ENCODE results near the gene KLK13. TPM values are rescaled to one million over a fixed set of nuclear protein-coding genes. Genes with fewer than 3 reads are reported as not detected.
A peak's percentile ranks its signal among the peaks of the same experiment; 100 is the strongest.

KLK13 gene
- total RNA-seq, 1 donor, result not detected

DNA sequence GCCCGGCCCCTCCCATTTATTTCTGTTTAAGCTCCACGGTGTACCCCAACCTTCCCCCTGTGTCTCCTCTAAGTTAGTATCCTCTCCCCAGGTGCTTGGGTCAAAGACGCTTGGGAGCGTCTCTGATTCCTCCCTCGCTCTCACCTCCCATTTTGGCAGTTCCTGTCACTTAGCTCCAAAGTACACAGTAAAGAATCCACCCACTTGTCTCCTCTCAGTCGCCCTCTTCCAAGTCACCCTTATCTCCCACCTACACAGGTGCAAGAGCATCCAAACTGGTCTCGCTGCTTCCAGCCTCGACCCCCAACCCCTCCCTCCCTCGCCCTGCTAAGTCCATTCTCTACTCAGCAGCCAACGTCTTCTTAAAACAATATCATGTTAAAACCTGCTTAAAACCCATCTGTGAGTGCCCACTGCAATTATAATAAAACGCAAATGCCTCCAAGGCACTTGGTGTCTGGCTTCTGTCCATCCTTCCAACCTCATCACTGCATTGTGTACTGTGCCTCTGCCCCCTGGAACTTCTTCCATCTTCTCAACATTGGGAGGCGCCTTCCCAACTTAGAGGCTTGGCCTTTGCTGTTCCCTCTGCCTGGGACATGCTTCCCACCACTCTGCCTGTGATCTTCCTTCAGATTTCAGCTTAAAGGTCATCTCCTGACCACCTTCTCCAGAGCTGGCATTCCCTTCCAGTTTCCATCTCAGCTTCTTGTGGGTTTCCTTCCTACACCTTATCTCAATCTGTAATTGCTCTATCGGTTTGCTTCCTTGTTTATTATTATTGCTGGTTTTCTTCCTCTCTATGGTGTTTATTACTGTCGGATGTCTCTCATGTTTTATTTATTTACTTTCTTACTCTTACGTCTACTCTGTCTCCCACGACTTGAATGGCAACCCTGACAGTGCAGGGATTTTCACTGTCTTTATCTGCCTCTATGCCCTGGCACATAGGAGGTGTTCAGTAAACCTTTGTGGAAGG is 27.3 kb upstream of the KLK13 start:
- Histone ChIP-seq H3K4me1 (ENCODE audit: insufficient read depth, low read length) (no peaks in the 10 kb centered on the region), H2AFZ (ENCODE audit: low read length) (no peak overlapping the region), H3K27me3 (ENCODE audit: insufficient read depth, low read length) (no peaks in the 10 kb centered on the region), H3K9me3 (ENCODE audit: low read depth, low read length) (no peaks in the 10 kb centered on the region), H3K4me3 (ENCODE audit: insufficient read depth, low read length) (no peak overlapping the region), H4K20me1 (ENCODE audit: insufficient read depth, low read length) (peaks cover 21% of the 10 kb centered on the region), H3K79me2 (ENCODE audit: insufficient read depth, low read length) (no peaks in the 10 kb centered on the region), H3K36me3 (ENCODE audit: insufficient read depth, low read length) (no peaks in the 10 kb centered on the region), H3K27ac (ENCODE audit: low read depth, low read length) (no peak overlapping the region), H3K4me2 (ENCODE audit: insufficient read depth, low read length) (no peak overlapping the region)
- DNase-seq (ENCODE audit: insufficient read length, low spot score, missing footprints), result peak; percentile 75
- TF ChIP-seq, protein P1, sequence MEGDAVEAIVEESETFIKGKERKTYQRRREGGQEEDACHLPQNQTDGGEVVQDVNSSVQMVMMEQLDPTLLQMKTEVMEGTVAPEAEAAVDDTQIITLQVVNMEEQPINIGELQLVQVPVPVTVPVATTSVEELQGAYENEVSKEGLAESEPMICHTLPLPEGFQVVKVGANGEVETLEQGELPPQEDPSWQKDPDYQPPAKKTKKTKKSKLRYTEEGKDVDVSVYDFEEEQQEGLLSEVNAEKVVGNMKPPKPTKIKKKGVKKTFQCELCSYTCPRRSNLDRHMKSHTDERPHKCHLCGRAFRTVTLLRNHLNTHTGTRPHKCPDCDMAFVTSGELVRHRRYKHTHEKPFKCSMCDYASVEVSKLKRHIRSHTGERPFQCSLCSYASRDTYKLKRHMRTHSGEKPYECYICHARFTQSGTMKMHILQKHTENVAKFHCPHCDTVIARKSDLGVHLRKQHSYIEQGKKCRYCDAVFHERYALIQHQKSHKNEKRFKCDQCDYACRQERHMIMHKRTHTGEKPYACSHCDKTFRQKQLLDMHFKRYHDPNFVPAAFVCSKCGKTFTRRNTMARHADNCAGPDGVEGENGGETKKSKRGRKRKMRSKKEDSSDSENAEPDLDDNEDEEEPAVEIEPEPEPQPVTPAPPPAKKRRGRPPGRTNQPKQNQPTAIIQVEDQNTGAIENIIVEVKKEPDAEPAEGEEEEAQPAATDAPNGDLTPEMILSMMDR (IDR thresholded peaks at IDR 0.05; ENCODE audit: extremely low read depth, low read depth, low read length), result no peak

DNA sequence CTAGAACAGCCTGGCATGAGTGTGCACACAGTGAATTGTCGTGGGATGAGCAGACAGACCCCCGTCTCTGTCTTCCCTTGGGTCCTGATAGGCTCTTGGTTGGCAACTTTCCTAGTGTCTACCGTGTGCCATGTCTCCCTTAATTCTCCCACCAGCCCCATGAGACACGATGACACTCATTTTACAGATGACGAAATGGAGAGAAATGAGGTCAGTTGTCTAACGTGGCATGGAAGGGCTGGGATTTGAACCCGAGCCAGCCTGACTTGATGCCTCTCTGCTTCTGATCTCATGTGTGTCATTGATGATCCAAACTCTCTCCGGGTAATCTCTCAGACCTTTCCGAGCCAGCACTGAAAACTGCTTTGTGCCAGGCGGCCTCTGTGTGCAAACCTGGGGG is 26.2 kb upstream of the KLK13 start:
- peak; percentile 79 for DNase-seq (ENCODE audit: insufficient read length, low spot score, missing footprints)
- Histone ChIP-seq H3K27ac (ENCODE audit: low read depth, low read length) (no peak overlapping the region), H2AFZ (ENCODE audit: low read length) (no peak overlapping the region), H3K79me2 (ENCODE audit: insufficient read depth, low read length) (no peaks in the 10 kb centered on the region), H3K4me1 (ENCODE audit: insufficient read depth, low read length) (no peaks in the 10 kb centered on the region), H4K20me1 (ENCODE audit: insufficient read depth, low read length) (peaks cover 14% of the 10 kb centered on the region), H3K36me3 (ENCODE audit: insufficient read depth, low read length) (no peaks in the 10 kb centered on the region), H3K4me3 (ENCODE audit: insufficient read depth, low read length) (no peak overlapping the region), H3K27me3 (ENCODE audit: insufficient read depth, low read length) (no peaks in the 10 kb centered on the region), H3K9me3 (ENCODE audit: low read depth, low read length) (no peaks in the 10 kb centered on the region), H3K4me2 (ENCODE audit: insufficient read depth, low read length) (no peak overlapping the region)
- TF ChIP-seq, protein P1 (IDR thresholded peaks at IDR 0.05; ENCODE audit: extremely low read depth, low read depth, low read length), result no peak

DNA sequence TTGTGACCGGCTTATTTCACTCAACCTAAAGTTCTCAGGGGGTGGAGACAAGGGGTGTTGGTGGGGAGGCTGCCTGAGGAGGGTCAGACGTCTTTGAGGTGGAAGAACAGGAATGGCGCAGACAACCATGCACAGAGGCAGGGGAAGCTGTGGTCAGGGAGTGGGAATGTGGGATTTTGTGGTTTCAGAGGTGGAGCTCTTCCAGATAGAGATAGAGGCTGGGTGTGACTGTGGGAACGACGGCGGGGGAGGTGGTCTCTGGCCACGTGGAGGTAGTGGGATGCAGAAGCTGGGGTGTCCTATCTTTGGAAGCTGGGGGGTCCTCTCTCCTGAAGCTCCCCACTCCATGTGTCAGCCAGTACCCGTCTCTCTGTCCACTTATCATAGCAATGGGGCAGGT is 25.6 kb upstream of the KLK13 start:
- Histone ChIP-seq H3K27me3 (ENCODE audit: insufficient read depth, low read length) (no peaks in the 10 kb centered on the region), H3K4me2 (ENCODE audit: insufficient read depth, low read length) (no peak overlapping the region)

DNA sequence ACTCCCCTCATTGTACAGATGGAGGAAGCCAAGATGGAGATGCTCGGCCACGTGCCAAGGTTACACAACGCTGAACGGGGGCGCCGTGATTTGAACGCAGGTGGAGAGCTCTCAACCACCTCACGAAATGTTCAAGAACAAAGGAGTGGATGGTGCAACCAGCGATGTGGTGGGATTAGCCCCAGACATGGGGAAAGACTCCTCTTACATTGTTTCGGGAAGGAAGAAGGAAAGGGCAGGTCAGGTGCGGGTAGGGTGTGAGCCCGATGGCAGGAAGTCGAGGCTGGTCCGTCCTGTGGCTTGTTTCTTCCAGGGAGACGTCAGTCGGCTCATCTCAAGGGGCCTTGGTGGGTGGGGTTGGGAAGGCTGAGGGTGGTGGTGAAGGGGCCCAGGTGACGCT is 24.9 kb upstream of the KLK13 start:
- H3K79me2 ChIP-seq (ENCODE audit: insufficient read depth, low read length), result no peaks in the 10 kb centered on the region
- H3K4me2 ChIP-seq (ENCODE audit: insufficient read depth, low read length), result no peak overlapping the region
- peaks cover 11% of the 10 kb centered on the region for H4K20me1 ChIP-seq (ENCODE audit: insufficient read depth, low read length)
- H3K36me3 ChIP-seq (ENCODE audit: insufficient read depth, low read length), result no peaks in the 10 kb centered on the region
- H3K4me3 ChIP-seq (ENCODE audit: insufficient read depth, low read length), result no peak overlapping the region
- TF ChIP-seq, protein P1 (IDR thresholded peaks at IDR 0.05; ENCODE audit: extremely low read depth, low read depth, low read length), result no peak
- no peaks in the 10 kb centered on the region for H3K4me1 ChIP-seq (ENCODE audit: insufficient read depth, low read length)
- no peak overlapping the region for H3K27ac ChIP-seq (ENCODE audit: low read depth, low read length)
- no peaks in the 10 kb centered on the region for H3K9me3 ChIP-seq (ENCODE audit: low read depth, low read length)
- no peaks in the 10 kb centered on the region for H3K27me3 ChIP-seq (ENCODE audit: insufficient read depth, low read length)
- DNase-seq (ENCODE audit: insufficient read length, low spot score, missing footprints), result peak; percentile 74
- no peak overlapping the region for H2AFZ ChIP-seq (ENCODE audit: low read length)

More for the DNA sequence above, 25.6 kb upstream of the KLK13 start:
- no peaks in the 10 kb centered on the region for H3K79me2 ChIP-seq (ENCODE audit: insufficient read depth, low read length)
- no peaks in the 10 kb centered on the region for H3K9me3 ChIP-seq (ENCODE audit: low read depth, low read length)
- H3K4me1 ChIP-seq (ENCODE audit: insufficient read depth, low read length), result no peaks in the 10 kb centered on the region
- peak; percentile 62 for DNase-seq (ENCODE audit: insufficient read length, low spot score, missing footprints)
- TF ChIP-seq, protein P1 (IDR thresholded peaks at IDR 0.05; ENCODE audit: extremely low read depth, low read depth, low read length), result no peak
- H3K27ac ChIP-seq (ENCODE audit: low read depth, low read length), result no peak overlapping the region
- H4K20me1 ChIP-seq (ENCODE audit: insufficient read depth, low read length), result peaks cover 11% of the 10 kb centered on the region
- H3K4me3 ChIP-seq (ENCODE audit: insufficient read depth, low read length), result no peak overlapping the region
- no peak overlapping the region for H2AFZ ChIP-seq (ENCODE audit: low read length)
- H3K36me3 ChIP-seq (ENCODE audit: insufficient read depth, low read length), result no peaks in the 10 kb centered on the region
